ENCODE results near the gene FAM180B.

The FAM180B gene

DNA sequence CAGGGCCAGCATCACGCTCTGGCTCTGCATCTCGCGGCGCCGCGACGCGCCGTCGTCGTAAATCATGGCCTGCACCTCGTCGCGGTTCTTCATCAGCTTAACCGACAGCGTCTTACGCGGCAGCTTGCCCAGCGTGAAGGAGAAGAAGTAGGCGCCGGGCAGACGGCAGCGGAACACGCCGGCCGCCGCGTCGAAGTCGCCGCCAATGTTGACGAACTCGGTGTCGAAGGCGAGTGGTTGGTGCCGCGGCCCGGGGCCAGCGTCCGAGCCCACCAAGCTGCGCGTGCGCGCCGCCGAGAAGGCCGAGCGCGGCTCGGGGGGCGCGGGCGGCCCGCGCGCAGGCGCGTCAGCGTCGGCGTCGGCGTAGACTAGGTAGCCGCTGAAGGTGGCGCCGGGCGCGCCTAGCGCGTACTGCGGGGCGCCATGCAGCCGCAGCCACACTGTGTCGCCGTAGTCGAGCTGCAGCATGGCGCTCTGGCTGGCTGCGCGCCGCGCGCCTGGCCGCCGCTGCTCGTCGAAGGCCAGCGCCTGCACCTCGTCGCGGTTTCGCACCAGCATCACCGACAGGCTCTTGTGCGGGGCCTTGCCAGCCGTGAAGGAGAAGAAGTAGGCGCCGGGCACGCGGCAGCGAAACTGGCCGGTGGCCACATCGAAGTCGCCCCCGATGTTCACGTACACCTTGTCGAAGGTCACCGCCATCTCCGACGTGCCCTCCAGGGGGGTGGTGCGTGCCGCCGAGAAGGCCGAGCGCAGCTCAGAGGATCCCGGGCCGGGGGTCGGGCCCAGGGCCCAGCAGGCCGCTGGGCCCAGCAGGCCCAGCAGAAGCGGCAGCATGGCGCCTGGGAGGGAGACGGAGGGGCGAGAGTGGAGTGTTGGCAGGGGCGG, 3.7 kb downstream of the FAM180B start:
- ATAC-seq (ENCODE audit: low read depth): no peak
- no peak for DNase-seq (ENCODE audit: low spot score)
- Histone ChIP-seq H3K4me3 (ENCODE audit: severe bottlenecking) (no peak overlapping the region), H3K27ac (ENCODE audit: poor library complexity, severe bottlenecking) (no peak overlapping the region), H3K4me1 (ENCODE audit: insufficient read depth, poor library complexity, severe bottlenecking) (no peaks in the 10 kb centered on the region), H3K9me3 (ENCODE audit: severe bottlenecking) (no peaks in the 10 kb centered on the region), H3K36me3 (ENCODE audit: low read depth) (no peaks in the 10 kb centered on the region), H3K27me3 (ENCODE audit: insufficient read depth, poor library complexity, severe bottlenecking) (peaks cover 35% of the 10 kb centered on the region)
- TF ChIP-seq, protein P1, sequence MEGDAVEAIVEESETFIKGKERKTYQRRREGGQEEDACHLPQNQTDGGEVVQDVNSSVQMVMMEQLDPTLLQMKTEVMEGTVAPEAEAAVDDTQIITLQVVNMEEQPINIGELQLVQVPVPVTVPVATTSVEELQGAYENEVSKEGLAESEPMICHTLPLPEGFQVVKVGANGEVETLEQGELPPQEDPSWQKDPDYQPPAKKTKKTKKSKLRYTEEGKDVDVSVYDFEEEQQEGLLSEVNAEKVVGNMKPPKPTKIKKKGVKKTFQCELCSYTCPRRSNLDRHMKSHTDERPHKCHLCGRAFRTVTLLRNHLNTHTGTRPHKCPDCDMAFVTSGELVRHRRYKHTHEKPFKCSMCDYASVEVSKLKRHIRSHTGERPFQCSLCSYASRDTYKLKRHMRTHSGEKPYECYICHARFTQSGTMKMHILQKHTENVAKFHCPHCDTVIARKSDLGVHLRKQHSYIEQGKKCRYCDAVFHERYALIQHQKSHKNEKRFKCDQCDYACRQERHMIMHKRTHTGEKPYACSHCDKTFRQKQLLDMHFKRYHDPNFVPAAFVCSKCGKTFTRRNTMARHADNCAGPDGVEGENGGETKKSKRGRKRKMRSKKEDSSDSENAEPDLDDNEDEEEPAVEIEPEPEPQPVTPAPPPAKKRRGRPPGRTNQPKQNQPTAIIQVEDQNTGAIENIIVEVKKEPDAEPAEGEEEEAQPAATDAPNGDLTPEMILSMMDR (IDR thresholded peaks at IDR 0.05; ENCODE audit: poor library complexity, severe bottlenecking): no peak

DNA sequence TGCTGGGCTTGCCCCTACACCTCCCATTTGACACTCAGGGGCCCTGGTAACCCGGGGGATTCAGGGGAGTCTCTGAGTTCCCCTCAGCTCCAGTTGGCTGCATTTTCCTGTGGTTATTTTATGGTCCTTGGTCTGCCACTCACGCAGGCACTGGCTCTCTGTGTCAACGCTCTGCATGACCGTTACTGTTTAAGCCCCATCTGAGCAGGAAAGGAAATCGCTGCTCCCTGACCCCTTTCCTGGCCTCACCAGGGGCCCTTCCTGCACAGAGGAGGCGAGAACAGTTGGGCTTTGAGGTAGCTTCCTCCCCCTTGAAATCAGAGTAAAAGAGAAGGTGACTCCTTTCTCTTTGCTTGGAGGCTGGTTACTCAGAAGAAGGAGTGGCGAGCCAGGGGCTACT, 5.3 kb downstream of the FAM180B start:
- ATAC-seq (ENCODE audit: low read depth) (no peak), DNase-seq (ENCODE audit: low spot score) (no peak)
- Histone ChIP-seq H3K36me3 (ENCODE audit: low read depth) (no peaks in the 10 kb centered on the region), H3K4me3 (ENCODE audit: severe bottlenecking) (no peak overlapping the region), H3K27me3 (ENCODE audit: insufficient read depth, poor library complexity, severe bottlenecking) (peaks cover 37% of the 10 kb centered on the region), H3K4me1 (ENCODE audit: insufficient read depth, poor library complexity, severe bottlenecking) (no peaks in the 10 kb centered on the region), H3K27ac (ENCODE audit: poor library complexity, severe bottlenecking) (no peak overlapping the region), H3K9me3 (ENCODE audit: severe bottlenecking) (no peaks in the 10 kb centered on the region)
- TF ChIP-seq, protein P1 (IDR thresholded peaks at IDR 0.05; ENCODE audit: poor library complexity, severe bottlenecking): no peak

DNA sequence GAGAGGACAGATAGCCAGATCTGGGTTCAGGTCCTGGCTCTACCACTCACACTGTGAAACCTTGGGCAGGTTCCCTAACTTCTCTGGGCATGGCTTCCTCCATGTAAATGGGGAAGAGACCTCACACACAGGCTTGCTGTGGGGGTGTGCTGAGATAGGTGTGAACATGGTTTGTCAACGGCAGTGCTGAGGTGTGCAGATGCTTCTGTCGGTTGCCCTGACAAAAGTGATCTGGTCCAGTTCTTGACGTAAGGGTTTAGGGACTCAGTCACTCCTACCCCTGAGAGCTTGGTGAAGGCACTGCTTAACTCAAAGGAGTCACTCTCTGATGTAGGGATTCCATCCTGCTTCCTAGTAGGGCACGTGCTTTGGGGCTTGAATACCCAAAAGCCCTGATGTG, 5.8 kb downstream of the FAM180B start:
- DNase-seq (ENCODE audit: low spot score) (no peak), ATAC-seq (ENCODE audit: low read depth) (no peak)
- Histone ChIP-seq H3K9me3 (ENCODE audit: severe bottlenecking) (no peaks in the 10 kb centered on the region), H3K36me3 (ENCODE audit: low read depth) (no peaks in the 10 kb centered on the region), H3K4me1 (ENCODE audit: insufficient read depth, poor library complexity, severe bottlenecking) (no peaks in the 10 kb centered on the region), H3K4me3 (ENCODE audit: severe bottlenecking) (no peak overlapping the region), H3K27me3 (ENCODE audit: insufficient read depth, poor library complexity, severe bottlenecking) (peaks cover 37% of the 10 kb centered on the region), H3K27ac (ENCODE audit: poor library complexity, severe bottlenecking) (no peak overlapping the region)
- TF ChIP-seq, protein P1 (IDR thresholded peaks at IDR 0.05; ENCODE audit: poor library complexity, severe bottlenecking): no peak

DNA sequence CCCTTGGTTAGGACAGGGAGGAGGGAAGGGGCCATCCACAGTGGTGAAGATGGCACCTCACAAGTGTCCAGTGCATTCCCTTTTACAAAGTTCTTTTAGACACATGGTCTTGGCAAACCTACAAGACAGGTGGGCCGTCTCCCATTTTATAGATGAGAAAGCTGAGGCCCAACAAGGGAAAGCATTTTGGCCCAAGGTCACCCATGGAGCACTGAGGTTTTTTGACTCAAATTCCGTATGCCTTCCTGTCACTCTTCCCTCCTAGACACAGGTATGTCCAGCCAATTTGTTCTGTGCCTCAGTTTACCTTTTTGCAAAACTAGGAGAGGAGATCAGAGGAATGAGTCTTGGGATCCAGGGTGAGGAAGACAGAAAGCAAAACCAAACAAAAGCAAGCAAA, 6.5 kb downstream of the FAM180B start:
- TF ChIP-seq, protein P1 (IDR thresholded peaks at IDR 0.05; ENCODE audit: poor library complexity, severe bottlenecking): no peak
- no peaks in the 10 kb centered on the region for H3K4me1 ChIP-seq (ENCODE audit: insufficient read depth, poor library complexity, severe bottlenecking)
- H3K27ac ChIP-seq (ENCODE audit: poor library complexity, severe bottlenecking): no peak overlapping the region
- peaks cover 37% of the 10 kb centered on the region for H3K27me3 ChIP-seq (ENCODE audit: insufficient read depth, poor library complexity, severe bottlenecking)
- DNase-seq (ENCODE audit: low spot score): no peak
- no peak overlapping the region for H3K4me3 ChIP-seq (ENCODE audit: severe bottlenecking)
- H3K9me3 ChIP-seq (ENCODE audit: severe bottlenecking): no peaks in the 10 kb centered on the region
- no peaks in the 10 kb centered on the region for H3K36me3 ChIP-seq (ENCODE audit: low read depth)
- no peak for ATAC-seq (ENCODE audit: low read depth)

DNA sequence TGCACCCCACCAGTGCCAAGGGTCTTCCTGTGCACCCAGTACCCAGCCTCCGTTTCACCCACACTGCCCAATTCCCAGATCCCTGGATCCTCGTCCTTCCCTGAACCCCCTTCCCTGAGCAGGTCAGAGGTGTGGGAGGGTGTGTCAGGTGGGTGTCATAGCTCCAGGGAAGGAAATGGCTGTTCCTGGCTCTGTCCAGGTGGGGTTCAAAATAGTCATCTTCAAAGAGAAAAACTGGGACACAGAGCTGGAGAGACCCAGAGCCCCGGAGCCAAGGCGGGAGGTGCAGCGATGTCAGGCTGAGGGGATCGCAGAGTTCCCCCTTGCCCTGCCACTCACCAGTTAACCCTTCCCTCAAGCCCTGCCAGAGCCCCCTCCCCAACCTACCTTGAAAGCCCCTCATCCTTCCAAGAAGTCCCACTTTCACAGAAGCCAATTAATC, 7.0 kb downstream of the FAM180B start:
- no peak for DNase-seq (ENCODE audit: low spot score)
- ATAC-seq (ENCODE audit: low read depth): peak; percentile 15; the same call in 1 of the 3 replicates
- Histone ChIP-seq H3K4me1 (ENCODE audit: insufficient read depth, poor library complexity, severe bottlenecking) (no peaks in the 10 kb centered on the region), H3K27ac (ENCODE audit: poor library complexity, severe bottlenecking) (no peak overlapping the region), H3K27me3 (ENCODE audit: insufficient read depth, poor library complexity, severe bottlenecking) (peaks cover 37% of the 10 kb centered on the region), H3K36me3 (ENCODE audit: low read depth) (no peaks in the 10 kb centered on the region), H3K9me3 (ENCODE audit: severe bottlenecking) (no peaks in the 10 kb centered on the region), H3K4me3 (ENCODE audit: severe bottlenecking) (no peak overlapping the region)
- TF ChIP-seq, protein P1 (IDR thresholded peaks at IDR 0.05; ENCODE audit: poor library complexity, severe bottlenecking): no peak
